Adrenal gland (tissue), 12 donors: ENCODE results near the gene PPP2R3B. TPM values are rescaled to one million over a fixed set of nuclear protein-coding genes. Genes with fewer than 3 reads are reported as not detected.

Source experiments
- DNase-seq, 7 donors: peaks; one replicate each; pipeline ENCODE4 v3.0.0-alpha.2; 2019 to 2020
- H3K27ac ChIP-seq, 5 donors: fragments of 200-600 bp; sonication (generic) in 4 of 5; 1 replicate in 3 of 5; 2 replicates in 2 of 5; pipeline versions ENCODE4 v1.5.1 to v1.8.0; 2016 to 2020; ENCODE audit warnings: mild to moderate bottlenecking in 1 of 5
- H3K27me3 ChIP-seq: fragments of 200-600 bp; 2 replicates; pipeline ENCODE4 v1.8.0; 2021
- H3K36me3 ChIP-seq, 2 donors: fragments of 200-600 bp; replicated peaks in 1 of 2; 1 replicate in 1 of 2; 2 replicates in 1 of 2; pipeline versions ENCODE4 v1.5.1 to v1.8.0; 2018 to 2022
- H3K4me1 ChIP-seq, 2 donors: fragments of 200-600 bp; replicated peaks in 1 of 2; 1 replicate in 1 of 2; 2 replicates in 1 of 2; pipeline versions ENCODE4 v1.5.1 to v1.8.0; 2018 to 2021
- H3K4me3 ChIP-seq, 4 donors: fragments of 200-600 bp; sonication (generic) in 3 of 4; one replicate each; pipeline ENCODE4 v1.5.1; 2016 to 2018
- H3K9me3 ChIP-seq, 3 donors: fragments of 200-600 bp; sonication (generic) in 1 of 3; replicated peaks in 1 of 3; 1 replicate in 2 of 3; 2 replicates in 1 of 3; pipeline versions ENCODE4 v1.5.1 to v1.8.0; 2016 to 2021
- POLR2A ChIP-seq, 2 donors: fragments of 450-650 bp; IDR thresholded peaks; one replicate each; pipeline ENCODE4 v1.6.1; 2017; ENCODE audit warnings: antibody characterized with exemption in 2 of 2, mild to moderate bottlenecking in 2 of 2, moderate library complexity in 1 of 2
- WGBS, 4 donors: extraction: QIAGEN DNeasy Blood & Tissue Kit in 2 of 4; methylation state at CpG; one replicate each; pipeline versions ENCODE4 v1.1.5 to v1.1.7; 2013 to 2017; 5-methylcytosine and 5-hydroxymethylcytosine counted together
- intact Hi-C, 2 donors: fragments of 100-400 bp; cut with DNase I; formaldehyde crosslinking; loops; one replicate each; pipeline versions ENCODE4 v1.14.1 to v1.15.0; 2022 to 2023
- polyA plus RNA-seq, 3 donors: library from polyadenylated mRNA; stranded (reverse); fragments of 200-250 nt in 2 of 3; fragments of 350-450 nt in 1 of 3; fragmentation: Illumina TruSeq in 1 of 3; extraction: RNeasy Lipid Tissue Mini Kit (QIAGEN cat#74804) in 1 of 3; gene quantifications; one replicate each; pipeline ENCODE4 v1.2.3, GENCODE V29; 2013 to 2014
- total RNA-seq, 9 donors: library from RNA; depleted of rRNA in 4 of 9; stranded (reverse); fragments of >200 nt in 4 of 9; fragments of 120-200 nt in 1 of 9; fragmentation: NEBNext Ultra II Directional in 1 of 9; extraction: Animal tissue kit (Norgen Biotek cat#: 25700) in 1 of 9; gene quantifications; one replicate each; pipeline versions ENCODE4 v1.1.0 to v1.2.4, GENCODE V29; 2013 to 2023
- TF ChIP-seq, protein P1 (sequence below), 6 experiments: fragments of 450-650 bp in 4 of 6; fragments of 200-600 bp in 2 of 6; sonication (generic) in 1 of 6; IDR thresholded peaks; 1 replicate in 5 of 6; 2 replicates in 1 of 6; pipeline versions ENCODE4 v1.5.1 to v1.8.0; 2016 to 2021; ENCODE audit warnings: antibody characterized with exemption in 6 of 6, mild to moderate bottlenecking in 2 of 6, moderate library complexity in 1 of 6
- donor health status: healthy with polysubstance abuse.
- donor health status: Bipolar disorder and iron deficiency.
- donor health status: DM: yes; HTN: yes; CAD: no.
- donor health status: DM: no; HTN: no; CAD: no.
- donor health status: DM: no; HTN: no; CAD: no.
- donor health status: DM: yes; HTN: yes; CAD: no.

The PPP2R3B gene
- total and polyA plus RNA-seq, 12 donors, result 2.1 to 112 (median 14.2) TPM

- intact Hi-C loops, result no loop called here
- H3K36me3 ChIP-seq, result no peaks in the 10 kb centered on the region
- H3K9me3 ChIP-seq, result no peaks in the 10 kb centered on the region
- H3K4me1 ChIP-seq, result peaks cover 0 to 10% of the 10 kb centered on the region in 2 donors
- 77 to 85% (median 82%) methylated on average over 26 to 38 of the region's 38 CpGs for WGBS, 4 donors
- H3K27me3 ChIP-seq, result peaks cover 20% of the 10 kb centered on the region
- DNase-seq, result no peak
- H3K27ac ChIP-seq, result no peak overlapping the region
- no peak overlapping the region for H3K4me3 ChIP-seq
- TF ChIP-seq, protein P1, sequence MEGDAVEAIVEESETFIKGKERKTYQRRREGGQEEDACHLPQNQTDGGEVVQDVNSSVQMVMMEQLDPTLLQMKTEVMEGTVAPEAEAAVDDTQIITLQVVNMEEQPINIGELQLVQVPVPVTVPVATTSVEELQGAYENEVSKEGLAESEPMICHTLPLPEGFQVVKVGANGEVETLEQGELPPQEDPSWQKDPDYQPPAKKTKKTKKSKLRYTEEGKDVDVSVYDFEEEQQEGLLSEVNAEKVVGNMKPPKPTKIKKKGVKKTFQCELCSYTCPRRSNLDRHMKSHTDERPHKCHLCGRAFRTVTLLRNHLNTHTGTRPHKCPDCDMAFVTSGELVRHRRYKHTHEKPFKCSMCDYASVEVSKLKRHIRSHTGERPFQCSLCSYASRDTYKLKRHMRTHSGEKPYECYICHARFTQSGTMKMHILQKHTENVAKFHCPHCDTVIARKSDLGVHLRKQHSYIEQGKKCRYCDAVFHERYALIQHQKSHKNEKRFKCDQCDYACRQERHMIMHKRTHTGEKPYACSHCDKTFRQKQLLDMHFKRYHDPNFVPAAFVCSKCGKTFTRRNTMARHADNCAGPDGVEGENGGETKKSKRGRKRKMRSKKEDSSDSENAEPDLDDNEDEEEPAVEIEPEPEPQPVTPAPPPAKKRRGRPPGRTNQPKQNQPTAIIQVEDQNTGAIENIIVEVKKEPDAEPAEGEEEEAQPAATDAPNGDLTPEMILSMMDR (IDR thresholded peaks at IDR 0.05), result no peak
- TF ChIP-seq POLR2A (IDR thresholded peaks at IDR 0.05), result no peak
Observed at GRCh38 chrX:375181-376036, 11.3 kb downstream of the PPP2R3B start.

GRCh38 chrX:374596-374995 is 12.1 kb downstream of the PPP2R3B start:
- intact Hi-C loops, result no loop called here
- peaks cover 20% of the 10 kb centered on the region for H3K27me3 ChIP-seq
- H3K4me1 ChIP-seq, result peaks cover 0 to 10% of the 10 kb centered on the region in 2 donors
- no peak for TF ChIP-seq POLR2A (IDR thresholded peaks at IDR 0.05)
- TF ChIP-seq, protein P1 (IDR thresholded peaks at IDR 0.05), result no peak
- 13 to 20% (median 16%) methylated on average over 17 to 21 of the region's 21 CpGs for WGBS, 4 donors
- no peak overlapping the region for H3K4me3 ChIP-seq
- DNase-seq, result no peak
- H3K9me3 ChIP-seq, result no peaks in the 10 kb centered on the region
- H3K36me3 ChIP-seq, result no peaks in the 10 kb centered on the region
- H3K27ac ChIP-seq, result no peak overlapping the region

GRCh38 chrX:373641-374471 is 12.9 kb downstream of the PPP2R3B start:
- H3K27ac ChIP-seq, result no peak overlapping the region
- H3K9me3 ChIP-seq, result no peaks in the 10 kb centered on the region
- H3K27me3 ChIP-seq, result peaks cover 20% of the 10 kb centered on the region
- no peak for DNase-seq
- H3K36me3 ChIP-seq, result no peaks in the 10 kb centered on the region
- H3K4me3 ChIP-seq, result peak overlapping the region in 1 of 4 donors; percentile 23
- TF ChIP-seq, protein P1 (IDR thresholded peaks at IDR 0.05), result no peak
- no peak for TF ChIP-seq POLR2A (IDR thresholded peaks at IDR 0.05)
- WGBS, 4 donors, result 1 to 3% (median 2%) methylated on average over 26 to 92 of the region's 93 CpGs
- peaks cover 0 to 10% of the 10 kb centered on the region in 2 donors for H3K4me1 ChIP-seq
- intact Hi-C loops, result no loop called here
